ENCODE results near the gene MTCH1. TPM values are rescaled to one million over a fixed set of nuclear protein-coding genes. Genes with fewer than 3 reads are reported as not detected.

The MTCH1 gene
- total RNA-seq, 4 donors from 2014 or later, result 111 to 172 (median 146) TPM

DNA sequence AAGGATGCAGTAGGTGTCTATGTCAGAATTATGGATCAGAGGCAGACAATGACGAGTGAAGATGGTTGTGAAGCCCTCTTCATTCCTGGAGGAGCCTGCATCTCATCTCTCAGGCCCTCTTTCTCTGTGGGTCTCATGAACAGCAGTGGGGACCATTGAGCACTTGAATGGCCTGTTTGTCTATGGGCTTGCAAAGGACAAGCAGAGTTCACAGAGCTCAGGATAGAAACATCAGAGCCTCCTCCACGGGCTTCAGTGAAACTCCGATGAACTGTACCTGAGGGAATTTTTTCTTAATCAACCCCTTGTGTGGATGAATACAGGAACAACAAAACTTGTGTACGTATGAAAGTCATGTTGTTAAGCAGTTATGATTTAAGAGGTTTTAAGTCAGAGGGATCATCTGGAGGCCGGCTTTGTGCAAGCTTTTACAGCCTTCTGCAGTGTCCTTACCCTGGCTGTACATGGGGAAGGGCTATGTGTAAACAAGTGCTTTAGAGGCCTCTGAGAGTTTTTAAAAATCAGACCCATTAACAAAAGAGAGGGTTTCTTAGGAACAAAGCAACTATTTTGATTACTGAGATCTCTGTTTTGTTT, 61.1 kb downstream of the MTCH1 start:
- intact Hi-C loops (cut with DNase I; ENCODE audit: low total_unique reads), result no loop called here
- DNase-seq, result no peak

DNA sequence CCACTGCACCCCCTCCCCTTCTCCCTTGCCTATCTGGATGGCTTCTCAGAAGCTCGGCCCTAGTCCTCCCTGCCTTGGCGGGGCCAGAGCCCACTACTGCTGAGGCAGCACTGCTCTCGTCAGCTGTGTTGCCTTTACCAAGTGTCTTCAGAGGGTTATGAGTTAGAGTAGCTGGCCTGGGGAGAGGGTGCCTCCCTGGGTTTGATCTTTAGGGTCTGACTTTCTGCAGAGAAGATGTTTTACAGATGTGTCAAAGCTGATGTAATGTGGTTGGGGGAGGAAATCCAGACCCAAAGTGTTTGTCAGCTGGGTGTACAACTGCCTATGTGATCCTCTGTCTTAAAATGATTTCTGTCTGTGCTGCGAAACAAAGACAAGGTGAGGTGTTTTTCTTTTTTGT, 61.9 kb downstream of the MTCH1 start:
- TF ChIP-seq POLR2A (IDR thresholded peaks at IDR 0.05), result no peak
- TF ChIP-seq, protein P1, sequence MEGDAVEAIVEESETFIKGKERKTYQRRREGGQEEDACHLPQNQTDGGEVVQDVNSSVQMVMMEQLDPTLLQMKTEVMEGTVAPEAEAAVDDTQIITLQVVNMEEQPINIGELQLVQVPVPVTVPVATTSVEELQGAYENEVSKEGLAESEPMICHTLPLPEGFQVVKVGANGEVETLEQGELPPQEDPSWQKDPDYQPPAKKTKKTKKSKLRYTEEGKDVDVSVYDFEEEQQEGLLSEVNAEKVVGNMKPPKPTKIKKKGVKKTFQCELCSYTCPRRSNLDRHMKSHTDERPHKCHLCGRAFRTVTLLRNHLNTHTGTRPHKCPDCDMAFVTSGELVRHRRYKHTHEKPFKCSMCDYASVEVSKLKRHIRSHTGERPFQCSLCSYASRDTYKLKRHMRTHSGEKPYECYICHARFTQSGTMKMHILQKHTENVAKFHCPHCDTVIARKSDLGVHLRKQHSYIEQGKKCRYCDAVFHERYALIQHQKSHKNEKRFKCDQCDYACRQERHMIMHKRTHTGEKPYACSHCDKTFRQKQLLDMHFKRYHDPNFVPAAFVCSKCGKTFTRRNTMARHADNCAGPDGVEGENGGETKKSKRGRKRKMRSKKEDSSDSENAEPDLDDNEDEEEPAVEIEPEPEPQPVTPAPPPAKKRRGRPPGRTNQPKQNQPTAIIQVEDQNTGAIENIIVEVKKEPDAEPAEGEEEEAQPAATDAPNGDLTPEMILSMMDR (IDR thresholded peaks at IDR 0.05), result no peak
- no peaks in the 10 kb centered on the region for H3K27me3 ChIP-seq
- no peak overlapping the region for H3K27ac ChIP-seq
- H3K4me1 ChIP-seq, result peaks cover 0 to under 1% of the 10 kb centered on the region in 2 donors
- no peak for DNase-seq
- no peak overlapping the region for H3K4me3 ChIP-seq
- H3K9me3 ChIP-seq, result no peaks in the 10 kb centered on the region
- no peaks in the 10 kb centered on the region for H3K36me3 ChIP-seq
- intact Hi-C loops (cut with DNase I; ENCODE audit: low total_unique reads), result no loop called here

More for the DNA sequence above, 61.1 kb downstream of the MTCH1 start:
- Histone ChIP-seq H3K4me1 (no peaks in the 10 kb centered on the region), H3K27me3 (no peaks in the 10 kb centered on the region), H3K36me3 (no peaks in the 10 kb centered on the region), H3K9me3 (no peaks in the 10 kb centered on the region), H3K27ac (no peak overlapping the region), H3K4me3 (no peak overlapping the region)
- no peak for TF ChIP-seq POLR2A (IDR thresholded peaks at IDR 0.05)
- TF ChIP-seq, protein P1 (IDR thresholded peaks at IDR 0.05), result no peak

DNA sequence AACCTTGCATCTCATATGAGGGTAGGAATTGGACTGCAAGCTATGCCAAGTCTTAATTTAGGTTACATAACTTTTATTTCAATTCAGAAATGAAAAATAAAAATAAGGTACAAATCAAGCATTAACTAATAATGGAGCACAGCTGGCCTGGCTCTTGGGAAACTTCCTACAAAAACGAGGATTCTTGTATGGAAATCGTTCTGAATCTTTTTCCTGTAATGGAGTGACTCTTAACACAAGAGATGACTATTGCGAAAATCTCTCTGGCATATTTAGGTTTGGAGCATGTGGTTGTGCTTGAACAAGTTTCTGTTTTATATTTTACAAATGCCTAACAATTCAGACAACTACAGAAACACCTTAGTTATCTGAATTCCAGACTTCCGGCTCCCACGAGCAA, 65.5 kb downstream of the MTCH1 start:
- intact Hi-C loops (cut with DNase I; ENCODE audit: low total_unique reads), result no loop called here
- no peak overlapping the region for H3K4me3 ChIP-seq
- H3K36me3 ChIP-seq, result no peaks in the 10 kb centered on the region
- H3K4me1 ChIP-seq, result peaks cover 7 to 13% of the 10 kb centered on the region in 2 donors
- H3K9me3 ChIP-seq, result no peaks in the 10 kb centered on the region
- peak in 1 of 2 donors; percentile 52 for DNase-seq
- TF ChIP-seq, protein P1 (IDR thresholded peaks at IDR 0.05), result no peak
- TF ChIP-seq POLR2A (IDR thresholded peaks at IDR 0.05), result no peak
- H3K27me3 ChIP-seq, result no peaks in the 10 kb centered on the region
- peak overlapping the region; percentile 60 to 91 for H3K27ac ChIP-seq

DNA sequence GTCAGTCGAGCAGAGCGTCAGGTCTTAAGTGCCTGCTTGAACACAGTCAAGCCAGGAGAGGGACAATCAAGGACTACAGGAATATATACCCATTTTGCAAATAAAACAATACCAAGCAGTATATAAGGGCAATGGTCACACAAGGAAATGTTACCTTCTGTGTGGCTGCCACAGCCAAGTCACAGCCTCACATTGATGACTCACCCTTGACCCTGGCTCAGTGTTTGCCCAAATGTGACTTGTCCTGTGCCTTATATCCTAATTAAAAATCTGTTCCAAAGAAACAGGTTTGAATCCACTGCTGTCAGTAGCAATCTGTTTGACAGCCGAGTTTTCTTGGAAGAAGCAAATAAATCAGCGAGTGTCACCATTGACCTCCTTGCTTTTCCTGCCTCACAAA, 65.9 kb downstream of the MTCH1 start:
- Histone ChIP-seq H3K4me1 (peaks cover 7 to 13% of the 10 kb centered on the region in 2 donors), H3K27me3 (no peaks in the 10 kb centered on the region), H3K9me3 (no peaks in the 10 kb centered on the region), H3K4me3 (no peak overlapping the region), H3K36me3 (no peaks in the 10 kb centered on the region), H3K27ac (peak overlapping the region; percentile 41 to 91)
- intact Hi-C loops (cut with DNase I; ENCODE audit: low total_unique reads), result no loop called here
- no peak for DNase-seq
- TF ChIP-seq POLR2A (IDR thresholded peaks at IDR 0.05), result no peak
- TF ChIP-seq, protein P1 (IDR thresholded peaks at IDR 0.05), result no peak

Other genes starting within 250 kb of the MTCH1 start
- 10 to 100 TPM in 3 of 4 donors, 1 to 10 TPM in 1; 9.5 to 33.8 (median 12.2) TPM for gene CPNE5, start 146.8 kb downstream of the MTCH1 start, total RNA-seq
- gene PPIL1, start 111.4 kb downstream of the MTCH1 start, total RNA-seq, result 10 to 100 TPM; 22.8 to 36.0 (median 27.5) TPM
- 10 to 100 TPM; 21.3 to 67.9 (median 42.6) TPM for gene C6orf89, start 100.2 kb downstream of the MTCH1 start, total RNA-seq
- gene PI16, start 31.5 kb downstream of the MTCH1 start, total RNA-seq, result 10 to 100 TPM in 1 of 4 donors, 1 to 10 TPM in 3; 1.2 to 32.4 (median 6.7) TPM
- 10 to 100 TPM in 3 of 4 donors, under 1 TPM in 1; 0.51 to 27.6 (median 11.5) TPM for gene FGD2, start 19.5 kb upstream of the MTCH1 start, total RNA-seq
- gene PIM1, start 184.0 kb upstream of the MTCH1 start, total RNA-seq, result 10 to 100 TPM in 3 of 4 donors, 1 to 10 TPM in 1; 2.0 to 44.5 (median 28.8) TPM